ENCODE results near the gene ITGAL.

Gene ITGAL

DNA sequence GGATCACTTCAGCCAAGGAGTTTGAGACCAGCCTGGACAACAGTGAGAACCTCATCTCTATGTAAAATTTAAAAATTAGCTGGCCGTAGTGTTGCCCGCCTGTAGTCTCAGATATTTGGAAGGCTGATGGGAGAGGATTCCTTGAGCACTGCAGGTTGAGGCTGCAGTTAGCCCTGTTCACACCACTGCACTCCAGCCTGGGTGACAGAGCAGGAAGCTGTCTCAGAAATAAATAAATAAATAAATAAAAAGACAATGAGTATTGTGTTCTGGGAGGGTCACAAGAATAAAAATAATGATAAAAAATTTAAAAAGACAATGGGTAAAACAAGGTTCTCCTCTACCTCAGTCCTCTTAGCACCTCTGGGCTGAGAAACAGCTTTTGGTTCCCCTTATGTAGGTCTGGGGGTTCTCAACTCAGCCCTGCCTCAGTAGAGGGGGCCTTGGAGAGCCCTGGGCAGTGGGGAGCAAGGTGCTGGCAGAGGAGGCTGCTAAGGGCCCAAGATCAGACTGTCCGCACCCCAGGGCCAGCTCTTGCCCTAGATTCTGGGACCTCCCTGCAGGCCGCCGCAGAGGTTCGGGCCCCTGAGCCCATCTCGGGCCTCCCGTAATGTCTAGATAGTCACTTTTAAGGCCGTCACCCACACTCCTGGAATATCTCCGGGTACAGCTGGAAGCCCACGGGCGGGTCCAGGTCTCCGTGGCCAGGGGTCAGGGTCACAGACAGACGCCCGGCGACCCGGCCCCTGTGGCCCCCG, 82.2 kb downstream of the ITGAL start:
- Histone ChIP-seq H3K9me3 (ENCODE audit: control insufficient read depth, insufficient read depth, low read depth, low read length) (no peaks in the 10 kb centered on the region), H3K27ac (ENCODE audit: low read depth, low read length) (no peak overlapping the region), H3K9ac (ENCODE audit: low read length) (no peak overlapping the region), H3K27me3 (ENCODE audit: control insufficient read depth, insufficient read depth, low read length) (no peaks in the 10 kb centered on the region), H3K4me3 (ENCODE audit: low read depth, low read length) (no peak overlapping the region), H3K4me1 (ENCODE audit: control insufficient read depth, insufficient read depth, low read length) (peaks cover 19% of the 10 kb centered on the region; the same call in 1 of the 2 replicates), H3K36me3 (ENCODE audit: control insufficient read depth, insufficient read depth, low read length) (peaks cover 27% of the 10 kb centered on the region)

GRCh38 chr16:30555315-30556124, 83.0 kb downstream of the ITGAL start:
- Histone ChIP-seq H3K9ac (ENCODE audit: low read length) (no peak overlapping the region), H3K9me3 (ENCODE audit: control insufficient read depth, insufficient read depth, low read depth, low read length) (no peaks in the 10 kb centered on the region), H3K36me3 (ENCODE audit: control insufficient read depth, insufficient read depth, low read length) (peaks cover 27% of the 10 kb centered on the region), H3K27me3 (ENCODE audit: control insufficient read depth, insufficient read depth, low read length) (no peaks in the 10 kb centered on the region), H3K27ac (ENCODE audit: low read depth, low read length) (no peak overlapping the region), H3K4me1 (ENCODE audit: control insufficient read depth, insufficient read depth, low read length) (peaks cover 19% of the 10 kb centered on the region; the same call in 1 of the 2 replicates), H3K4me3 (ENCODE audit: low read depth, low read length) (no peak overlapping the region)

DNA sequence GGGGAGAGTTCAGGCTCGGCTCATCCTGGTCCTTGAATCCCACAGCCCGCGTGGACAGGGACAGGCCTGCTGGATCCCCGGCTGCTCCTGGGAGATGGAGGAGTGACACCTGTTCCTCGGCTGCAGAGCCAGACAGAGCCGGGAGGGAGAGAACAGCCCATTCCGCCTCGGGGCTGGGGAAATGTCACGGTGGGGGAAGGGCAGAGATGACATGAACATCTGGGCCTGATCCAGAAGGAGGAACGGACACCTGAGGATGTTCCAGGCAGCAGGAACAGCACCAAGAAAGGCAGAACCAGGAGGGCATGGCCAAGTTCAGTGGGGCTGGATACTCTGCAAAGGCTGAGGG, 83.6 kb downstream of the ITGAL start:
- Histone ChIP-seq H3K9ac (ENCODE audit: low read length) (no peak overlapping the region), H3K4me3 (ENCODE audit: low read depth, low read length) (no peak overlapping the region), H3K36me3 (ENCODE audit: control insufficient read depth, insufficient read depth, low read length) (peaks cover 27% of the 10 kb centered on the region), H3K4me1 (ENCODE audit: control insufficient read depth, insufficient read depth, low read length) (peaks cover 19% of the 10 kb centered on the region; the same call in 1 of the 2 replicates), H3K27ac (ENCODE audit: low read depth, low read length) (no peak overlapping the region), H3K9me3 (ENCODE audit: control insufficient read depth, insufficient read depth, low read depth, low read length) (no peaks in the 10 kb centered on the region), H3K27me3 (ENCODE audit: control insufficient read depth, insufficient read depth, low read length) (no peaks in the 10 kb centered on the region)

DNA sequence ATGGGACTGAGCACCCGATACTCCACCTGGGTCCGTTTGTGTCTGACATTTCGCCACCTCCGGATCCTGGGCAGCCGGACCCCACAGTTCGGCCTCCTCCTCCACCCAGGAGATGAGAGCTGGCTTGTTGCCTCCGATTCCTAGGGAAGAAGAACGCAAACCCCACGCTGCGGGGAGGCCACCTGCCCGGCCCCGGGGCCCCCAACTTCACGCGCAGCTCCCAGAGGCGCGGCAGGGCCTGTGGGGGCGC, 85.1 kb downstream of the ITGAL start:
- Histone ChIP-seq H3K36me3 (ENCODE audit: control insufficient read depth, insufficient read depth, low read length) (peaks cover 27% of the 10 kb centered on the region), H3K4me1 (ENCODE audit: control insufficient read depth, insufficient read depth, low read length) (peaks cover 19% of the 10 kb centered on the region; the same call in 1 of the 2 replicates), H3K9ac (ENCODE audit: low read length) (peak overlapping the region; percentile 91), H3K27ac (ENCODE audit: low read depth, low read length) (peak overlapping the region; percentile 92), H3K9me3 (ENCODE audit: control insufficient read depth, insufficient read depth, low read depth, low read length) (no peaks in the 10 kb centered on the region), H3K27me3 (ENCODE audit: control insufficient read depth, insufficient read depth, low read length) (no peaks in the 10 kb centered on the region), H3K4me3 (ENCODE audit: low read depth, low read length) (peak overlapping the region; percentile 95)

DNA sequence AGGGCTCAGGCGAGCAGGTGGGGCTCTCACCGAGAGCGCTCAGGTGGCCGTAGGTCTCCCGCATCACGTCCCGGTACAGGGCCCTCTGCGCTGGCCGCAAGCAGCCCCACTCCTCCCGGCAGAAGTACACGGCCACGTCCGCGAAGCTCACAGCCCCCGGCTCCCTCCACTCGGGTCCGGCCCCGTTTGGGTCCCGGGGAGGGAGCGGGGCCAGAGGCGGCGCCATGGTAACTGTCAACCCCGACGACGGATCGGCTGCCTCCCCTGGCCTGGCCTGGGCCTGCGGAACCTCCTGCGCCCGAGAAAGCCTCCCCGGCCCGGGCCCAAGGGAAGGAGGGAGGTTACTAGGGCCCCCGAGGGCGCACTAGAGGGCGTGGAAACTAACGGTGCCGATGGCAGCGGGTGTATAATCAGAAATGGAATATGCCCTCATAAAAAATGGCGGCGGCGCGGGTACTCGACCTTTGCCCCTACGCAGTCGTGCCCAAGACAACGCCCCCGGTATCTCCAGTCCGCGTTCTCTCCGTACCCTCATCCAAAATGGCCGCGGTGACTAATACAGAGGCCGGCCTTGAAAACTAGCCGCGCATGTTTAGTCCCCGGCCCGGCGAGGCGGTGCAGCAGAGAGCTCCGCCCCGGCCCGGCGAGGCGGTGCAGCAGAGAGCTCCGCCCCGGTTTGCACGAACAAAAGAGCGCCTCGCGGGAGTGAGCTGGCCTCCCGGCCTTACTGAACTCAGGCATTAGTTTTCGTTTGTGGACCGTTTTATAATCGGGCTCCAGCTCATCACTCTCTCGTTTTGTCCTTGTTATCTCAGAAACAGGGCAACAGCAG, 85.6 kb downstream of the ITGAL start, which contains the start of gene ZNF764:
Gene ZNF764, minus strand, starts transcription at position 418 of the 832 bp plus-strand sequence. Its CDS starts 192 bp downstream, at position 226.
- Histone ChIP-seq H3K27ac (ENCODE audit: low read depth, low read length) (peak within 1 kb of the TSS; percentile 92), H3K9me3 (ENCODE audit: control insufficient read depth, insufficient read depth, low read depth, low read length) (no peaks in the 10 kb centered on the region), H3K36me3 (ENCODE audit: control insufficient read depth, insufficient read depth, low read length) (peaks cover 25% of the 10 kb centered on the region), H3K9ac (ENCODE audit: low read length) (peak within 1 kb of the TSS; percentile 91), H3K27me3 (ENCODE audit: control insufficient read depth, insufficient read depth, low read length) (no peaks in the 10 kb centered on the region), H3K4me1 (ENCODE audit: control insufficient read depth, insufficient read depth, low read length) (peaks cover 16% of the 10 kb centered on the region; the same call in 1 of the 2 replicates), H3K4me3 (ENCODE audit: low read depth, low read length) (peak within 1 kb of the TSS; percentile 95)

DNA sequence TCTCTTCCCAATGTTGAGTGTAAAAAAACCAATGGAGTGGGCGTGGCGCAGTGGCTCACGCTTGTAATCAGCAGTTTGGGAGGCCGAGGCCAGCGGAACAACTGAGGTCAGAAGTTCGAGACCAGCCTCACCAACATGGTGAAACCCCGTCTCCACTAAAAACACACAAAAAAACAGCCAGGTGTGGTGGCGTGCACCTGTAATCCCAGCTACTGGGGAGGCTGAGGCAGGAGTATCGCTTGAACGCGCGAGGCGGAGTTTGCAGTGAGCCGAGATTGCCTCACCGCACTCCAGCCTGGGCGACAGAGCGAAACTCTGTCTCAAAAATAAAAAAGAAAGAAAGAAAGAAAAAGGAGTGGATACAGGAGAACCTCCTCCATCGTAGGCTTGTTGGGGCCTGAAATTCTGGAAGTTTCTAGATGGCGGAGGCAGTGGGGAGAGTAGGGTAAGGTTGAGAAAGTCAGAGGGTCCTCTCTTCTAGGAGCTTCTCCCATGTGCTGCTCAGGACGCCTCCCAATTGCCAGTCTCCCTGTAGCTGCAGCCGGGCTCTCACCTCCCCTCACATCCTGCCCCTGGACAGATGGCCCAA, 86.3 kb downstream of the ITGAL start:
- Histone ChIP-seq H3K9ac (ENCODE audit: low read length) (peak overlapping the region; percentile 69), H3K27ac (ENCODE audit: low read depth, low read length) (peak overlapping the region; percentile 92; the same call in 1 of the 2 replicates), H3K27me3 (ENCODE audit: control insufficient read depth, insufficient read depth, low read length) (no peaks in the 10 kb centered on the region), H3K36me3 (ENCODE audit: control insufficient read depth, insufficient read depth, low read length) (peaks cover 21% of the 10 kb centered on the region), H3K9me3 (ENCODE audit: control insufficient read depth, insufficient read depth, low read depth, low read length) (no peaks in the 10 kb centered on the region), H3K4me1 (ENCODE audit: control insufficient read depth, insufficient read depth, low read length) (peaks cover 9% of the 10 kb centered on the region; the same call in 1 of the 2 replicates), H3K4me3 (ENCODE audit: low read depth, low read length) (peak overlapping the region; percentile 53)

DNA sequence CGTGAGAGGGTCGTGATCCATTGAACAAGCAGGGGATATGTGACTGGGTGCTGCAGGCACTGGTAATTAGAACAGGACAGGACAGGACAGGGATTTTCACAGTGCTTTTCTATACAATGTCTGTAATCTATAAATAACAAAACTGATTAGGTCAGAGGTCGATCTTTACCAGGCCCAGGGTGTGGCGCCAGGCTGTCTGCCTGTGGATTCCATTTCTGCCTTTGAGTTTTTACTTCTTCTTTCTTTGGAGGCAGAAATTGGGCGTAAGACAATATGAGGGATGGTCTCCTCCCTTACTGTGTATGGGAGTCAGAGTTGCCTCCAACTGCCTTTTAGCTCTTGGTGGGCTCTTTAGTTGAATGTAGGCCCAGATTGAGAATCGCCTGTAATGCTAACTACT, 87.1 kb downstream of the ITGAL start:
- Histone ChIP-seq H3K36me3 (ENCODE audit: control insufficient read depth, insufficient read depth, low read length) (peaks cover 15% of the 10 kb centered on the region; the same call in 1 of the 2 replicates), H3K4me1 (ENCODE audit: control insufficient read depth, insufficient read depth, low read length) (peaks cover 9% of the 10 kb centered on the region; the same call in 1 of the 2 replicates), H3K27me3 (ENCODE audit: control insufficient read depth, insufficient read depth, low read length) (no peaks in the 10 kb centered on the region), H3K9ac (ENCODE audit: low read length) (no peak overlapping the region), H3K4me3 (ENCODE audit: low read depth, low read length) (no peak overlapping the region), H3K9me3 (ENCODE audit: control insufficient read depth, insufficient read depth, low read depth, low read length) (no peaks in the 10 kb centered on the region), H3K27ac (ENCODE audit: low read depth, low read length) (no peak overlapping the region)

GRCh38 chr16:30561089-30561816, 88.7 kb downstream of the ITGAL start:
- Histone ChIP-seq H3K9ac (ENCODE audit: low read length) (no peak overlapping the region), H3K27me3 (ENCODE audit: control insufficient read depth, insufficient read depth, low read length) (no peaks in the 10 kb centered on the region), H3K27ac (ENCODE audit: low read depth, low read length) (no peak overlapping the region), H3K4me1 (ENCODE audit: control insufficient read depth, insufficient read depth, low read length) (peaks cover 6% of the 10 kb centered on the region; the same call in 1 of the 2 replicates), H3K9me3 (ENCODE audit: control insufficient read depth, insufficient read depth, low read depth, low read length) (no peaks in the 10 kb centered on the region), H3K36me3 (ENCODE audit: control insufficient read depth, insufficient read depth, low read length) (no peaks in the 10 kb centered on the region), H3K4me3 (ENCODE audit: low read depth, low read length) (peak overlapping the region; percentile 45; the same call in 1 of the 2 replicates)

DNA sequence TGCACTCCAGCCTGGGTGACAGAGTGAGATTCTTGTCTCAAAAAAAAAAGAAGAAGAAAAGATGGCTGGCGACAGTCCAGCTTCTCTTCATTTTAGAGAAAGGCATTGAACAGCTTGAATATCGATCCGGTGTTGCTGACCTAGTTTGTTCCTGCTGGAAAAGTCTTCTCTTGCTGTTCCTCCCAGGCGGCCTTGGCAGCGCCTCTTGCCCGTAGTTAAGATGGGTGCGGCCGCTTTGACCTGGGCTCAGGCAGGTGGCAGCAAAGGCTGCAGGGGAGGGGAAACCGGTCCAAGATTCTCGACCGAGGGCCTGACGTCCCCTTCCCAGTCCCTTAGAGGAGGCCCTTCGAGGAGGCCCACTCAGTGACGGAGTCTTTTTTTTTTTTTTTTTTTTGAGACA, 89.5 kb downstream of the ITGAL start:
- Histone ChIP-seq H3K9ac (ENCODE audit: low read length) (no peak overlapping the region), H3K4me1 (ENCODE audit: control insufficient read depth, insufficient read depth, low read length) (peaks cover 4% of the 10 kb centered on the region; the same call in 1 of the 2 replicates), H3K36me3 (ENCODE audit: control insufficient read depth, insufficient read depth, low read length) (no peaks in the 10 kb centered on the region), H3K4me3 (ENCODE audit: low read depth, low read length) (no peak overlapping the region), H3K9me3 (ENCODE audit: control insufficient read depth, insufficient read depth, low read depth, low read length) (no peaks in the 10 kb centered on the region), H3K27me3 (ENCODE audit: control insufficient read depth, insufficient read depth, low read length) (no peaks in the 10 kb centered on the region), H3K27ac (ENCODE audit: low read depth, low read length) (no peak overlapping the region)

- H3K36me3 ChIP-seq (ENCODE audit: control insufficient read depth, insufficient read depth, low read length) = no peaks in the 10 kb centered on the region
- no peak overlapping the region for H3K4me3 ChIP-seq (ENCODE audit: low read depth, low read length)
- H3K9ac ChIP-seq (ENCODE audit: low read length) = no peak overlapping the region
- H3K4me1 ChIP-seq (ENCODE audit: control insufficient read depth, insufficient read depth, low read length) = peaks cover 11% of the 10 kb centered on the region; the same call in 1 of the 2 replicates
- no peaks in the 10 kb centered on the region for H3K27me3 ChIP-seq (ENCODE audit: control insufficient read depth, insufficient read depth, low read length)
- no peaks in the 10 kb centered on the region for H3K9me3 ChIP-seq (ENCODE audit: control insufficient read depth, insufficient read depth, low read depth, low read length)
- no peak overlapping the region for H3K27ac ChIP-seq (ENCODE audit: low read depth, low read length)
Observed at GRCh38 chr16:30565526-30565925, 93.0 kb downstream of the ITGAL start.
